ENCODE measurements around the gene MAD2L2.

The MAD2L2 gene

DNA sequence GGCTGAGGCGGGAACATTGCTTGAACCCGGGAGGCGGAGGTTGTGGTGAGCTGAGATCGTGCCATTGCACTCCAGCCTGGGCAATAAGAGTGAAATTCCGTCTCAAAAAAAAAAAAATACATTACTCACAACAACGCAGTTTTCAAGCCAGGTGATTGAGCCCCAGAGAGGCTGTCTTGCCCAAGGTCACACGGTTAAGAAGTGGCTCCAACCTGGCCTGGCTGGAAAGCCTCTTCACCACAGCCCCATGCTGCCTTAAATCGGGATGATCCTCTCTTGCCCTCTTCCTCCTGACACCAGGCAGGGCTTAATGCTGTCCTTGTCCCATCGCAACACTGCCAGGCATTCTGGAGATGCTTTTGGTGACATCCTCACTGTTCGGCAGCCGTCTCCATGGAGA is 32.1 kb upstream of the MAD2L2 start:
- no peaks in the 10 kb centered on the region for H3K9me3 Mint-ChIP-seq
- H3K27ac Mint-ChIP-seq = no peak overlapping the region
- no peaks in the 10 kb centered on the region for H3K36me3 Mint-ChIP-seq (ENCODE audit: low read depth)
- H3K27me3 Mint-ChIP-seq (ENCODE audit: low read depth) = peaks cover 5% of the 10 kb centered on the region
- H3K4me3 Mint-ChIP-seq = no peak overlapping the region
- H3K4me1 Mint-ChIP-seq (ENCODE audit: low read depth) = no peaks in the 10 kb centered on the region

DNA sequence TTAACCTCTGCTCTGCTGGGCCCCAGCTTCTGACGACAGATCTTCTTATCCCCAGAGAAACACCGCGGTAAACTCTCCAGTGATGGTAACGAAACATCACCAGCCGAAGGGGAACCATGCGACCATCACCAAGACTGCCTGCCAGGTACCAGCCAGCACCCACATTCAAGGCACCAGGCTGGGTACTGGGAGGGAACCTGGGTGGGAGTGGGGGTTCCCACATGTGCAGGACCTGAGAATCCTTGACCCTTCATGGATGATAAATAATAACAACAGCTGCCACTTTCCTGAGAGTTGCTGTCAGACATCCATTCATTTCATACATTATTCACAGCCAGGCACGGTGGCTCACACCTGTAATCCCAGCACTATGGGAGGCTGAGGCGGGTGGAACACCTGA is 31.3 kb upstream of the MAD2L2 start:
- no peak overlapping the region for H3K4me3 Mint-ChIP-seq
- no peaks in the 10 kb centered on the region for H3K9me3 Mint-ChIP-seq
- H3K27ac Mint-ChIP-seq = no peak overlapping the region
- no peaks in the 10 kb centered on the region for H3K36me3 Mint-ChIP-seq (ENCODE audit: low read depth)
- no peaks in the 10 kb centered on the region for H3K4me1 Mint-ChIP-seq (ENCODE audit: low read depth)
- peaks cover 5% of the 10 kb centered on the region for H3K27me3 Mint-ChIP-seq (ENCODE audit: low read depth)

DNA sequence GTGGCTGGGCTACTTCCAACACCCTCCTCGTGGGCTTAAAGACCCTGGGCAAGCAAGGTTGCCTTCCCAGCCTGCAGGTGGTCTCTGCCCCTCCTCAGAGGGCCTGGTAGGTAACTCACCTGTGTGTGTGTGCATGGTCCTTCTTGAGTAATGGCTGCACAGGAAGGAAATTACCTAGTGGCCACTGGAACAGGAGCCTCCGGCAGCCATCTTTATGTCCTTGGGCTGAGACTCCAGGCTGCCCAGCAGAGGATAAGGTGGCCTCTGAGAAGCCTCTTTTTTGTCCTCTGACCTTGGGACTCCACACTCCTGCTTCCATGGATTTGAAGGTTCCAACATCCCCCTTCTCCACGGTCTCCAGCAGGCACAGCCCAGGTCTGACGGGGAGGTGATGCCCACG is 30.5 kb upstream of the MAD2L2 start:
- peaks cover 5% of the 10 kb centered on the region for H3K27me3 Mint-ChIP-seq (ENCODE audit: low read depth)
- no peak overlapping the region for H3K27ac Mint-ChIP-seq
- H3K4me3 Mint-ChIP-seq = no peak overlapping the region
- no peaks in the 10 kb centered on the region for H3K9me3 Mint-ChIP-seq
- no peaks in the 10 kb centered on the region for H3K36me3 Mint-ChIP-seq (ENCODE audit: low read depth)
- no peaks in the 10 kb centered on the region for H3K4me1 Mint-ChIP-seq (ENCODE audit: low read depth)

DNA sequence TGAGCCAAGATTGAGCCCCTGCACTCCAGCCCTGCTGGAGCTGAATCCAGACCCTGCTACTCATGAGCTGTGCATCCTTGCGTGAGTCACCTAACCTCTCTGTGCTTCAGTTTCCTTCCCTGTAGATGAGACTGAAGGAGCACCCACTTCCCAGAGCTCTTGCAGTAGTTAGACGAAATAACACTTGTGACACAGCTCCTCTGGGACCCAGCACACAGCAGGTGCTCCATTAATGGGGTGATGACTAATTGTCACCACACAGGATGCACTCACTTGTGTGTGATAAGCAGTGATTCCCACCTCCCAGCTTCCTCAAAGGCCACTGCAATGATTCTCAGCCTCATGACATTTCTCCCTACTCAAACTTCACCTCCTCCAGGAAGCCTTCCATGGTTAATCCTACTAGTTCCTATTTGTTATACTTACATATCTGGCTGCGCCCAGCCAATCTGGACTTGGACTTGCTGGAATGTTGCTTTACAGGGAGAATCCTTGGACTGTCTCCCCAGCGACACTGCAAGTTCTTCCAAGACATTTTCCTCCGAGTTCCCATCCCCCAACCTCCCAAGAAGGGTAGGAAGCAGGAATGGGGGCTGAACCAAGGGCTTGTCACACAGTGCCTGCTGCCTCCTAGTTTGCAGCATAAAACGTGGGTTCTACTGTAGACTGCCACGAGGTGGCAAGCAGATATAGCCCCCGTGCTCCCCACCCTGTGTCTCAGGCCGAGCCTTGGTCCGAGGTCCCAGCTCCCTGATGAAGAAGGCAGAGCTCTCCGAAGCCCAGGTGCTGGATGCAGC is 27.8 kb upstream of the MAD2L2 start:
- Mint-ChIP-seq H3K9me3 (no peaks in the 10 kb centered on the region), H3K27me3 (ENCODE audit: low read depth) (no peaks in the 10 kb centered on the region), H3K4me1 (ENCODE audit: low read depth) (no peaks in the 10 kb centered on the region), H3K36me3 (ENCODE audit: low read depth) (no peaks in the 10 kb centered on the region), H3K27ac (no peak overlapping the region), H3K4me3 (no peak overlapping the region)

DNA sequence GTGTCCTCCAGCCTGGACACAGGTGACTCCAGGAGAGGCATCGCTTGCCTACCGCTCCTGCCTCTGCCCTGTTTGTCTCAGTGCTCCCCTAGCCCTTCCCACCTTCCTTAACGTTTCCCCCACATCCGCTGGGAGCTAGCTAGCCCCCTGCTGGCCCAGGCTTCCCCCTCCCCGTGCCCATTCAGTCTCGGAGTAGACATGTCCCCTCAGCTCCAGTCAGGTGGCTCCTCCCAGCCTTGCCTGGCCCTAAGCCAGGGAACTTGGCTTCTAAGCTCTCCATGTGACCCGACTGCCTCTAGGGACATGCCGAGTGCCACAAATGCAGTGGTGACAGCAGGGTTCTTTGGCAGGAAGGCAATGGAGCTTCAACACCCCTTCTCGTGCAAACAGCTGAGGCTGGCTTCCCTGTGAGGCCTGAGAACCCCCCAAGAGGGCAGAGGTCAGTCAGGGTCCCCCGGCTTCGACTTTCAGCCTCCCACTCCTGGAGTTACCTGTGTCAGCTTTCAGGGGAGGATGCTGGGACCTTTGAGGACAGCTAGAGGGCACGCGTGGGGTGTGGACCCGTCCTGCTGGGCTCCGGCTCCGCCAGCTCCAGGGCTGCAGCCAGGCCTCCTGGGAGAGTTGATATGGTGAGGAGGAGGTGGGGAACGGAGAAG is 26.8 kb upstream of the MAD2L2 start:
- H3K27ac Mint-ChIP-seq = no peak overlapping the region
- H3K36me3 Mint-ChIP-seq (ENCODE audit: low read depth) = no peaks in the 10 kb centered on the region
- peaks cover 3% of the 10 kb centered on the region for H3K27me3 Mint-ChIP-seq (ENCODE audit: low read depth)
- no peak overlapping the region for H3K4me3 Mint-ChIP-seq
- no peaks in the 10 kb centered on the region for H3K4me1 Mint-ChIP-seq (ENCODE audit: low read depth)
- no peaks in the 10 kb centered on the region for H3K9me3 Mint-ChIP-seq

DNA sequence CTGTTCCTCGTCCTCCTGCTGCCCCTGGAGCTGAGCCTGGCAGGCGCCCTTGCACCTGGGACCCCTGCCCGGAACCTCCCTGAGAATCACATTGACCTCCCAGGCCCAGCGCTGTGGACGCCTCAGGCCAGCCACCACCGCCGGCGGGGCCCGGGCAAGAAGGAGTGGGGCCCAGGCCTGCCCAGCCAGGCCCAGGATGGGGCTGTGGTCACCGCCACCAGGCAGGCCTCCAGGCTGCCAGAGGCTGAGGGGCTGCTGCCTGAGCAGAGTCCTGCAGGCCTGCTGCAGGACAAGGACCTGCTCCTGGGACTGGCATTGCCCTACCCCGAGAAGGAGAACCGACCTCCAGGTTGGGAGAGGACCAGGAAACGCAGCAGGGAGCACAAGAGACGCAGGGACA is 25.3 kb upstream of the MAD2L2 start:
- H3K9me3 Mint-ChIP-seq = no peaks in the 10 kb centered on the region
- peaks cover 3% of the 10 kb centered on the region for H3K27me3 Mint-ChIP-seq (ENCODE audit: low read depth)
- H3K4me3 Mint-ChIP-seq = no peak overlapping the region
- H3K36me3 Mint-ChIP-seq (ENCODE audit: low read depth) = no peaks in the 10 kb centered on the region
- no peaks in the 10 kb centered on the region for H3K4me1 Mint-ChIP-seq (ENCODE audit: low read depth)
- no peak overlapping the region for H3K27ac Mint-ChIP-seq

DNA sequence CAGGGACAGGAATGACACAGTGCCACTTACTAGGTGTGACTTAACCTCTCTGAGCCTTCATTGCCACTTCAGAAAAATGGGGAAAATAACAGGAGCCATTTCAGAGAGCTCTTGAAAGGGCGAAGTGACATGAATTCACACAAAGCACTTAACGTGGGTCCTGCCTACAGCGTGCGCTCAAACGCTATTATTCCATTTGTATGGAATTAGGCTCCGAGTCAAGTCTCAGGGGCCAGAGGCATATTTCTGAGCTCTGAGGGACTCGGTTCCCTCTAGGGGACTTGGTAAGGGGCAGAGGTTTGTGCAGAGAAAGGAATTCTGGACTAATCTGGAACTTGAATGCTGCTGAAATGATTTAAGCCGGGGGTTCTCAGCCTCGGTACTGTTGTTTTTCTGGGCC is 24.6 kb upstream of the MAD2L2 start:
- H3K27ac Mint-ChIP-seq = no peak overlapping the region
- H3K4me3 Mint-ChIP-seq = no peak overlapping the region
- peaks cover 3% of the 10 kb centered on the region for H3K27me3 Mint-ChIP-seq (ENCODE audit: low read depth)

DNA sequence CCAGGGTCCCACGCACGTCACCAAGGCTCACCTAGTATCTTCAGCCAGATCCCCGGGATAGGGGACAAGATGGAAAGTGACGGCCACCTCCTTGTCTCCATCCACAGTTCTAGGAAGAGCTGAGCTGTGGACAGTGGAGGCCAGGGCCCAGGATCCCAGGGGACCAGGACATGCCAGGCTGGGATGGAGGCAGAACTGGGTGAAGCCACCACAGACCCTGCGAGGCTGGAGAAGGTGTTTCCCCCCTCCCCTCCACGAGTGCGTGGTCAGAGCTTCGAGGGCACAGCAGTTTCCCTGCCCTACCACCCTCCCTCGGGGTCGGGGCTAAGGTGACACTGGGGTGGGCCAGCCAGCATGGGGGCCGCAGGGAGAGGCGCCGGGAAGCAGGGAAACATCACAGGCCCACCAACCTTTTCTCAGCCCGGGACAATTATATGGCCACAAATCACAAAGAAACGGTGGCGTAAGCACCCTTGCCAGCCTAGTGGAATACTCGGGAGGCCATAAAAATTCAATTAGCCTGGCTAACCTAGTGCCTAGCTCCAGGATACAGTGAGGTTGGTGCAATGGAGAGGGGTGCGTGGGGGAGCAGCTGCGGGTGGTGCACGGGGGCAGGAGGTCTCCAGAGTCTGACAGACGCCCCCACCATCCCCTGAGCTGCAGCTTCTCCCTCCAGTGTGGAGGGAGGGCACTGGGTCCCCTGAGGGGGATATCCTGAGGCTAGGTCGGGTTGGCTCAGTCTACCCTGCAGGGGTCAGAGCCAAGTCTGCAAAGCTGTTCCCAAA is 23.9 kb upstream of the MAD2L2 start:
- no peaks in the 10 kb centered on the region for H3K36me3 Mint-ChIP-seq (ENCODE audit: low read depth)
- no peak overlapping the region for H3K4me3 Mint-ChIP-seq
- H3K27me3 Mint-ChIP-seq (ENCODE audit: low read depth) = peaks cover 3% of the 10 kb centered on the region
- no peak overlapping the region for H3K27ac Mint-ChIP-seq
- no peaks in the 10 kb centered on the region for H3K9me3 Mint-ChIP-seq
- no peaks in the 10 kb centered on the region for H3K4me1 Mint-ChIP-seq (ENCODE audit: low read depth)

More for the DNA sequence above, 24.6 kb upstream of the MAD2L2 start:
- Mint-ChIP-seq H3K36me3 (ENCODE audit: low read depth) (no peaks in the 10 kb centered on the region), H3K9me3 (no peaks in the 10 kb centered on the region), H3K4me1 (ENCODE audit: low read depth) (no peaks in the 10 kb centered on the region)

DNA sequence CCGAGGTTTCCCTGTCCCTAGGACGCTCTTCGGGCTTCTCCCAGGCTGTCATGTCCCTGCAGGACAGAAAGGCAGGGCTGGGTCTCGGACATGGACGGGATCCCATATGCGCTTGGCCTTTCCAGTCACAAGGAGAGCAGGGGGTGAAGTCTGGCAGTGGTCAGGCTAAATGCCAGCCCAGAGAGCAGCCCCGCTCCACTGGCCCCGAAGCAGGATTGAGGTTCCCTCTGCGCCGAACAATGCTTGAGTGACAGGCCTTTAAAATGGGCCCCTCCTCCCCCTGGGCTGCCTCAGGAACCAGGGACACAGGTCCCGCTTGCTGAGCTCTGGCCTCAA is 23.2 kb upstream of the MAD2L2 start:
- H3K4me1 Mint-ChIP-seq (ENCODE audit: low read depth) = no peaks in the 10 kb centered on the region
- H3K27ac Mint-ChIP-seq = no peak overlapping the region
- no peaks in the 10 kb centered on the region for H3K36me3 Mint-ChIP-seq (ENCODE audit: low read depth)
- H3K9me3 Mint-ChIP-seq = no peaks in the 10 kb centered on the region
- no peak overlapping the region for H3K4me3 Mint-ChIP-seq
- H3K27me3 Mint-ChIP-seq (ENCODE audit: low read depth) = peaks cover 4% of the 10 kb centered on the region

DNA sequence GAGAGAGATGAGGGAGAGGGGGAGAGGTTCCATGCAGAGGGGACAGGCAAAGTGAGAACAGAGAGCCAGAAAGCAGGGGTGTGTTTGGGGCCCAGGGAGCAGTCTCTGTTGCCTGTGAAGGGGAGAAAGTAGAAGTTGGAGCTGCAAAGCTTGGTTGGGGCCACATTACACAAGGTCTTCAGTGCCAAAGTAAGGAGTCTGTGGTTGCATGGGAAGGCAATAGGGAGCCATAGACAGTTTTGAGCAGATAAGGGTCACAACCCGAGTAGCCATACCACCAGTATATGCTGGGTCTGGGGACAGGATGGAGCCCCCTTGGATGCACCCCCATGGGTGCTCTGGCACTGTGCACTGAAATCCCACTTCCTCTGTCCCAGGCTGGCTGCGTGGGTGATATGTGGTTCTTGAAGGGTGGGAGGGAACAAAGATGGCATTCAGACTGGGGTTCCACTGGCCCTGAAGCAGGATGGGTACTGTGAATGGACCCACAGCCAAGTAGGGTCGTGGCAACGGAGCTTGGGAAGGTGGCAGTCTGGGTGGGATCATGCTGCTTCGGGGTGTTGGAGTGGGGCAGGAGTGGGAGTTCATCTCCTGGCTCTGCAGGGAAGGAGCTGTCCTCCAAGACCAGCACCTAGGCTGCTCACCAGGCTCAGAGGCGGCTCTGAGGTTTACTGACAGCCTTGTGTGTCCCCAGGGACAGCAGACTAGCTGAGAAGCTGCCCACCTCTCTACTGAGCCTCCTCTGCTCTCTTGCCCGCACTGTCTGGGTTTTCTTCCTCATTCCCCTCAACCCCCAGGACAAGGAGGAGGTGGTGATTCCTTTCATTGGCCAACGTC is 22.6 kb upstream of the MAD2L2 start:
- H3K27me3 Mint-ChIP-seq (ENCODE audit: low read depth) = peaks cover 10% of the 10 kb centered on the region
- H3K36me3 Mint-ChIP-seq (ENCODE audit: low read depth) = no peaks in the 10 kb centered on the region
- no peaks in the 10 kb centered on the region for H3K4me1 Mint-ChIP-seq (ENCODE audit: low read depth)
- H3K27ac Mint-ChIP-seq = no peak overlapping the region
- H3K4me3 Mint-ChIP-seq = no peak overlapping the region
- H3K9me3 Mint-ChIP-seq = no peaks in the 10 kb centered on the region

DNA sequence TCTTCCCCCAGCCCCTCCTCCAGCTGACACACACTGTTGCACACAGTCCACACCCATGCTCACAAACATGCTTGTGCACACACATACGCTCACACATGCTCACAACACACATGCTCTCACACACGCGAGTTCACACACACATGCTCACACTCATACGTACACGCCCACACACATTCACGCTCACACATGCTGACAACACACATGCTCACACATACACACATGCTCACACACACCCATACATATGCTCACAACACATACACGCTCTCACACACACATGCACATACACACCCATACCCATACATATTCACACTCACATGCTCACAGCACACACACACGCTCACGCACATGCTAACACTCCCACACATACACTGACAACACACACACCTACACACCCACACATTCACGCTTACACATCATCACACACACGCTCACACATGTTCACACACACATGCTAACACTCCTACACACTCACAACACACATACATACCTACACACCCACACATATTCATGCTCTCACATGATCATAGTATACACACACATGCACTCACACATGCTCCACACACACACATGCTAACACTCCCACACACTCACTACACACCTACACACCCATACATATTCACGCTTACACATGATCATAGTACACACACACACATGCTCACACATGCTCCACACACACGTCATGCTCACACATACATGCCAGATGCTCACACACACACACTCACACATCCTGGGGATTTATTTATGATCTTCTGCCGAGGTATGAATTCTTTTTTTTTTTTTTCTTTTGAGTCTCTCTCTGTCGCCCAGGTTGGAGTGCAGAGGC is 21.2 kb upstream of the MAD2L2 start:
- H3K27ac Mint-ChIP-seq = no peak overlapping the region
- peaks cover 15% of the 10 kb centered on the region for H3K27me3 Mint-ChIP-seq (ENCODE audit: low read depth)
- H3K4me3 Mint-ChIP-seq = no peak overlapping the region
- no peaks in the 10 kb centered on the region for H3K36me3 Mint-ChIP-seq (ENCODE audit: low read depth)
- no peaks in the 10 kb centered on the region for H3K4me1 Mint-ChIP-seq (ENCODE audit: low read depth)
- H3K9me3 Mint-ChIP-seq = no peaks in the 10 kb centered on the region

DNA sequence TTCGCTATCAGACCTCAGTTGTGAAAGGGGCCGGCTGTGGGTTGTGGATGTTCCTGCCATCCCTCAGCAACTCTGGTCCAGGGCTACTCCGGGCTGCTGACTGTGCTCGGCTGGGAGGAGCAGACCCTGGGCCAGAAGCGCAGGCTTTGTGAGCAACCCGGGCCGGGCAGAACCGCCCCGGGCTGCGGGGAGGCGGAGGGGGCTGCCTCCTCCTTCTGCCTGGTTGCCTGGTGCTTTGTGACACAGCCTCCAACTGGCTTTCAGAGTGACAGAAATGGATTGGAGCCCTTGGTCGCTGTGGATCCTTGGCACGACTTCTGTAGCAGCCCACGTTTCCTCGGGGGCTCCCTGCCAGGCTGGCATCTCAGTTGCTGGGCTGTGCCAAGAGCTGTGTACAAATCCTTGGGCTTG is 20.6 kb upstream of the MAD2L2 start:
- Mint-ChIP-seq H3K27me3 (ENCODE audit: low read depth) (peaks cover 15% of the 10 kb centered on the region), H3K27ac (no peak overlapping the region), H3K9me3 (no peaks in the 10 kb centered on the region), H3K4me1 (ENCODE audit: low read depth) (no peaks in the 10 kb centered on the region), H3K4me3 (no peak overlapping the region), H3K36me3 (ENCODE audit: low read depth) (no peaks in the 10 kb centered on the region)

DNA sequence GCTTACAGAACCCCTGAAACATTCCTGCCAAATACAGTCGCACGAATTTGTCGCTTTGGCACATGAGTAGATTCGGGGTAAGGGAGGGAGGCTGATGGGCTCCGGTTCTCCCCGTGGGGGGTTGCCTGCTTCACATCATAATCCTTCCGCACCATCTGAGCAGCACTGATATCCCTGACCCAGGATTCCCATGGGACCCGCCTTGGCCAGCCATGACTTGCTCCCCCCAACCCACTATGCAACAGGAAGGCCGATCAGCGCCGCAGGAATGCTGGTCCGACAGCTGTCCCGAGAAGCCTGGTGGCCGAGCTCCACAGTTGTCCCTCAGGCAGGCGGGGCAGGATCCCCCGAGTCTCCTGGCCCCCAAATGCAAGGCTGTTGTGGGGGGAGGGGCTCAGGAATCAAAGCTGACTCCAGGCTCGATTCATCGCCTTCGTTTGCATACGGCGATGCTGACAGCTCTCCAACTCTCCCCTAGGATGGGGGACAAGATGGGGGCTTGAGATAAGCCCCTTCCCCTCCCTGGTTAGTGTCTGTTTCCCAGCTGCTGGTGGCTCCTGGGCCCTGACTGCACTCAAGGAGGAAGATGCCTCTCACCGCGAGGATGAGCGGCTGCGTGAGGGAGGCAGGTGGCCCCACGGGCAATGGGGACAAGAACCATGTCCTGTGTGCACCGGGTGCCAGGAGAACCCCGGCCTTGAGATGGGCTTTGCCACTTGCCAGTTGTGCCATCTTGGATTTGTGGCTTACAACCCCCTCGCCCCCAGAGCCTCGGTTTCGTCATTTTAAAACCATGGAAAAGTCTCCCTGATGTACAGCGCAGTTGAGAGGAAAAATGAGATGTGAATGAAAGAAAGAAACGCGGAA is 19.9 kb upstream of the MAD2L2 start:
- H3K27ac Mint-ChIP-seq = no peak overlapping the region
- H3K36me3 Mint-ChIP-seq (ENCODE audit: low read depth) = no peaks in the 10 kb centered on the region
- H3K27me3 Mint-ChIP-seq (ENCODE audit: low read depth) = peaks cover 15% of the 10 kb centered on the region
- H3K4me1 Mint-ChIP-seq (ENCODE audit: low read depth) = no peaks in the 10 kb centered on the region
- H3K9me3 Mint-ChIP-seq = no peaks in the 10 kb centered on the region
- no peak overlapping the region for H3K4me3 Mint-ChIP-seq
